Endothelial cell of umbilical vein (primary cell): ENCODE data around the gene SYN1. TPM values are rescaled to one million over a fixed set of nuclear protein-coding genes. Genes with fewer than 3 reads are reported as not detected.
A peak's percentile ranks its signal among the peaks of the same experiment; 100 is the strongest.

ENCODE experiments used
- BruUV-seq: library from RNA; stranded (reverse); fragments of 400-500 nt; replicated peaks from 2 replicates; lab custom pipeline; 2021; lab: Mats Ljungman, UMichigan
- CTCF ChIA-PET: fragments of 300-600, 350-600 bp; sonication (Branson Sonifier 250); formaldehyde crosslinking; loops from one replicate; lab custom pipeline; 2021; ENCODE audit warnings: antibody characterized with exemption, inconsistent platforms; lab: Charles Lee
- POLR2A ChIA-PET: fragments of 300-600, 350-600 bp; sonication (Branson Sonifier 250); formaldehyde crosslinking; loops from one replicate; lab custom pipeline; 2021; ENCODE audit warnings: antibody characterized with exemption, inconsistent platforms; lab: Charles Lee
- DNase-seq: peaks from one replicate; pipeline ENCODE4 v3.0.0-alpha.2; 2011; ENCODE audit warnings: low read depth, low spot score
- FAIRE-seq: peaks from 2 replicates; lab custom pipeline; 2011; peaks lifted over from hg19 to GRCh38; lab: Jason Lieb, UNC
- H2AFZ ChIP-seq: 2 replicates; pipeline ENCODE4 v1.6.0; 2012; ENCODE audit warnings: low read depth, low read length, control low read depth, inconsistent platforms
- H3K27ac ChIP-seq: 2 replicates; pipeline ENCODE4 v1.5.1; 2011; ENCODE audit warnings: low read depth, mild to moderate bottlenecking, control low read depth, low read length, moderate library complexity; ENCODE audit not compliant: insufficient read depth
- H3K27me3 ChIP-seq, 2 experiments: 2 replicates each; pipeline versions ENCODE4 v1.6.0 to v1.6.1; 2011; ENCODE audit warnings: low read length in 2 of 2, mixed read lengths in 1 of 2; ENCODE audit not compliant: control insufficient read depth in 2 of 2, insufficient read depth in 2 of 2
- H3K36me3 ChIP-seq, 2 experiments: 2 replicates in 1 of 2; 3 replicates in 1 of 2; pipeline ENCODE4 v1.5.1; 2011; ENCODE audit warnings: low read length in 2 of 2, mild to moderate bottlenecking in 1 of 2, moderate library complexity in 1 of 2; ENCODE audit not compliant: control insufficient read depth in 2 of 2, insufficient read depth in 2 of 2; ENCODE audit errors: extremely low read depth in 1 of 2
- H3K4me1 ChIP-seq: 3 replicates; pipeline ENCODE4 v1.5.1; 2011; ENCODE audit warnings: mild to moderate bottlenecking, low read length; ENCODE audit not compliant: control insufficient read depth, insufficient read depth; ENCODE audit errors: extremely low read depth
- H3K4me2 ChIP-seq: 2 replicates; pipeline ENCODE4 v1.6.1; 2011; ENCODE audit warnings: low read length, control low read depth, mixed read lengths; ENCODE audit not compliant: insufficient read depth
- H3K4me3 ChIP-seq, 3 experiments: fragments of 200-600 bp in 1 of 3; sonication (generic), shearing (Covaris generic) in 1 of 3; replicated peaks in 1 of 3; 2 replicates each; pipeline ENCODE4 v1.5.1; 2011 to 2016; ENCODE audit warnings: control low read depth in 3 of 3, low read length in 3 of 3, mild to moderate bottlenecking in 2 of 3, inconsistent platforms in 1 of 3, low read depth in 1 of 3, moderate library complexity in 1 of 3; ENCODE audit not compliant: insufficient read depth in 1 of 3
- H3K79me2 ChIP-seq: 2 replicates; pipeline ENCODE4 v1.6.0; 2012; ENCODE audit warnings: low read length, inconsistent platforms; ENCODE audit not compliant: control insufficient read depth, insufficient read depth
- H3K9ac ChIP-seq: replicated peaks from 2 replicates; pipeline ENCODE3; 2011; ENCODE audit warnings: low read length, control low read depth; ENCODE audit not compliant: insufficient read depth; ENCODE audit errors: extremely low read depth
- H3K9me1 ChIP-seq: replicated peaks from 3 replicates; pipeline ENCODE4 v1.6.0; 2011; ENCODE audit warnings: mild to moderate bottlenecking, low read length; ENCODE audit not compliant: control insufficient read depth, insufficient read depth; ENCODE audit errors: extremely low read depth
- H3K9me3 ChIP-seq: replicated peaks from 2 replicates; pipeline ENCODE4 v1.5.1; 2012; ENCODE audit warnings: low read length, inconsistent platforms; ENCODE audit not compliant: control insufficient read depth, insufficient read depth
- H4K20me1 ChIP-seq: replicated peaks from 2 replicates; pipeline ENCODE3; 2011; ENCODE audit warnings: mild to moderate bottlenecking, low read length; ENCODE audit not compliant: control insufficient read depth, insufficient read depth; ENCODE audit errors: extremely low read depth
- CTCF ChIP-seq, 2 donors: IDR thresholded peaks; 1 replicate in 1 of 2; 2 replicates in 1 of 2; pipeline ENCODE4 v1.5.1; 2011; ENCODE audit warnings: low read length in 2 of 2, mild to moderate bottlenecking in 2 of 2, moderate library complexity in 2 of 2, control low read depth in 1 of 2, inconsistent platforms in 1 of 2, low read depth in 1 of 2; ENCODE audit not compliant: insufficient read depth in 1 of 2; ENCODE audit errors: extremely low read depth in 1 of 2
- JUN ChIP-seq: IDR thresholded peaks from 2 replicates; pipeline ENCODE4 v1.6.1; 2011; ENCODE audit warnings: borderline replicate concordance, low read depth; ENCODE audit not compliant: insufficient read length, insufficient read depth
- dilution Hi-C: fragments of 300-500 bp; cut with MboI; formaldehyde crosslinking; loops from one replicate; pipeline ENCODE4 v1.15.0; 2019; ENCODE audit warnings: low sequenced_read_pairs; ENCODE audit not compliant: extremely low pct_ligation_motif_present
- intact Hi-C: fragments of 100-400 bp; cut with micrococcal nuclease; formaldehyde crosslinking; loops from one replicate; pipeline ENCODE4 v1.10.0; 2022
- polyA plus RNA-seq, 4 experiments: library from polyadenylated mRNA; depleted of rRNA in 3 of 4; stranded (reverse) in 3 of 4; unstranded in 1 of 4; fragments of >200 nt; gene quantifications; 2 replicates each; pipeline versions ENCODE4 v1.2.1 to v1.2.3, GENCODE V29; 2011 to 2012; ENCODE audit warnings: missing spikeins in 1 of 4
- total RNA-seq: library from RNA; stranded (reverse); gene quantifications from 2 replicates; pipeline ENCODE4 v1.2.3, GENCODE V29; 2021

SYN1 gene
- total and polyA plus RNA-seq, 2 donors (not counting 3 experiments of a cell fraction or from before 2014, with no cell fraction given): not detected

GRCh38 chrX:47540754-47541538 lies 78.7 kb downstream of the SYN1 start:
- POLR2A ChIA-PET: no interaction called here
- no TSS peak for BruUV-seq

More at GRCh38 chrX:47540754-47541538, 78.7 kb downstream of the SYN1 start:
- intact Hi-C loops (loop anchor here (1.0 to 2.0 kb wide), 3 partner anchors 16 to 485 kb away; no protein-coding TSS in a partner anchor), dilution Hi-C loops (no loop called here)
- no peaks in the 10 kb centered on the region for H3K79me2 ChIP-seq
- CTCF ChIA-PET: interaction anchor here (0.8 to 2.6 kb wide), 11 partner anchors 8 to 486 kb away, joined by 3 to 13 read pairs (median 4); partner anchors contain the start of gene ARAF
- TF ChIP-seq CTCF (IDR thresholded peaks at IDR 0.05; ENCODE audit: extremely low read depth in 1 of 2, insufficient read depth in 1 of 2, low read depth in 1 of 2, low read length in 2 of 2) (peak; percentile 47 to 54), JUN (no peak)
- H3K9ac ChIP-seq: peak overlapping the region; percentile 31
- peak overlapping the region; percentile 37 for H3K27ac ChIP-seq
- H2AFZ ChIP-seq: peak overlapping the region; percentile 74
- peak overlapping the region in 1 of 3 experiments; percentile 32 for H3K4me3 ChIP-seq
- H3K9me1 ChIP-seq: no peaks in the 10 kb centered on the region
- no peaks in the 10 kb centered on the region for H4K20me1 ChIP-seq
- peaks cover 4% of the 10 kb centered on the region for H3K4me1 ChIP-seq
- DNase-seq (peak; percentile 92), FAIRE-seq (peak; percentile 91)
- H3K36me3 ChIP-seq: no peaks in the 10 kb centered on the region
- H3K27me3 ChIP-seq: no peaks in the 10 kb centered on the region
- peak overlapping the region; percentile 51 for H3K4me2 ChIP-seq
- H3K9me3 ChIP-seq: no peaks in the 10 kb centered on the region
